Measurements from ENCODE around the gene TPST2.

DNA sequence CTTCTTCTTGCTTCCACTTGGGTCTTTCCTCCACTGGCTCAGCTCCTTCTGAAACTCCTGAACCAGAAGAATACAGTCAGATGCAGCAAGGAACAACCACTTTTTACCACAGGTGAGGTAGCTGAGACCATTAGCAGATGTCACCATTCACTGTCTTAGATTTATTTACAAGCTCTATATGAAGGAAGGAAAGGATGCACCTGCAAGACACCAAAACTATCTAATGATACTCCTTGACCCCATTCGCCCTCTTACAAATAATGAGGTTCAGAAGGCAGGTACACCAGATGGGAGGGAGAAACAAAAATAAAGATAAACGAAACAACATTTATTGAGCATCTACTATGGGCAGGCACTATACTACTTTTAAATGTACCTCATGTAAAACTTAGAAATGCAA, 87.9 kb downstream of the TPST2 start:
- no peak for TF ChIP-seq POLR2A (IDR thresholded peaks at IDR 0.05)
- TF ChIP-seq, protein P1, sequence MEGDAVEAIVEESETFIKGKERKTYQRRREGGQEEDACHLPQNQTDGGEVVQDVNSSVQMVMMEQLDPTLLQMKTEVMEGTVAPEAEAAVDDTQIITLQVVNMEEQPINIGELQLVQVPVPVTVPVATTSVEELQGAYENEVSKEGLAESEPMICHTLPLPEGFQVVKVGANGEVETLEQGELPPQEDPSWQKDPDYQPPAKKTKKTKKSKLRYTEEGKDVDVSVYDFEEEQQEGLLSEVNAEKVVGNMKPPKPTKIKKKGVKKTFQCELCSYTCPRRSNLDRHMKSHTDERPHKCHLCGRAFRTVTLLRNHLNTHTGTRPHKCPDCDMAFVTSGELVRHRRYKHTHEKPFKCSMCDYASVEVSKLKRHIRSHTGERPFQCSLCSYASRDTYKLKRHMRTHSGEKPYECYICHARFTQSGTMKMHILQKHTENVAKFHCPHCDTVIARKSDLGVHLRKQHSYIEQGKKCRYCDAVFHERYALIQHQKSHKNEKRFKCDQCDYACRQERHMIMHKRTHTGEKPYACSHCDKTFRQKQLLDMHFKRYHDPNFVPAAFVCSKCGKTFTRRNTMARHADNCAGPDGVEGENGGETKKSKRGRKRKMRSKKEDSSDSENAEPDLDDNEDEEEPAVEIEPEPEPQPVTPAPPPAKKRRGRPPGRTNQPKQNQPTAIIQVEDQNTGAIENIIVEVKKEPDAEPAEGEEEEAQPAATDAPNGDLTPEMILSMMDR (IDR thresholded peaks at IDR 0.05 in 4 of 5, conservative IDR thresholded peaks at IDR 0.05 in 1 of 5), result no peak
